GM19397 (cell line): ENCODE measurements around the gene TULP4.
"Not testable (repeated sequence)": the region's sequence is repeated elsewhere in the genome, so short reads cannot be mapped to it uniquely, and the experiment has no call there.

Experiments used
- ATAC-seq: cut with Tn5 transposase; IDR thresholded peaks from one replicate; pipeline ENCODE4 v1.9.1; 2021; ENCODE audit warnings: mild to moderate bottlenecking, moderate library complexity; ENCODE audit not compliant: unreplicated experiment

Gene TULP4

DNA sequence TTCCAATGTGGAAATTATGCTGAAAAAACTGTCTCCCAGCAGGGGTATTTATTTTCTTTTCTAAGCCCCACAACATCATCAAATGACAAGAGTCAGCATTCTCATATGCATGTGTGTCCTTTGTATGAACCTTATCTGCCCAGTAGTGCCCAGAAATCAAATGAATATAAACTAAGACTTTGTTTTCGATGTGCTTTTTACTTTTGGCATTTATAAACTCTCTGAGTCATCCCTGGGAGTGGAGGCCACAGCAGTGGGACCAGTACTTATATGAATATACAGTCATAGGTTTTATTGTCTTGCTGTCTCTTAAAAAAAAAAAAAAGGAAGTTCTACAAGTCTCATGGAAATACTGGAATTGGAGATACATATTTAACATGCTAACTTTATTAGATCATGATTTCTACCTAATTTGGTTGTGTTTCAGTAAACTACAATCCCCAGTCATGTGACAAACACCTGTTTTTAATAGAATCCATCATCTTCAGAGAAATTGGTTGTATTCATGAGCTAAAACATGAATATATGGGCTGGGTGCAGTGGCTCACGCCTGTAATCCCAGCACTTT lies 148.4 kb downstream of the TULP4 start:
- no peak for ATAC-seq

DNA sequence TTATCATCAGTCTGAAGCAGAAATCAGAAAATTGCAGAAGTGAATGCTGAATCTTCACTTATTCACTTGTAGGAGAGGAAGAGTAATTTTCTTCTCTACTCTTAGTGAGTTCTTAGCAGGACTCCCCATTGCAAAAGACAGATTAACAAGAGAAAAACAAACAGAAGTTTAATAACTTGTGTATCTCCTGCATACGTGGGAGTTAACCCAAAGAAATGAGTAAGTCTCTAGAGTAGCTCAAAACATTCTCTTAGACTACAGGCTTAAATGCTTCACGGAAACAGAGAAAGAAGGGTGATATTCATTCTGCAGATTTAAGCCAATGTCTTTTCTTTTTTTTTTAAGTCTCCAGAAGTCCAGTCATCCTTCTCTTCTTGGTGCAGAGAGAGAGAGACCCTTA lies 149.7 kb downstream of the TULP4 start:
- ATAC-seq = no peak

GRCh38 chr6:158464483-158464882 lies 152.2 kb downstream of the TULP4 start:
- ATAC-seq = no peak

GRCh38 chr6:158465257-158465656 lies 153.0 kb downstream of the TULP4 start:
- ATAC-seq = no peak

- no peak for ATAC-seq
These were observed 153.5 kb downstream of the TULP4 start for GRCh38 chr6:158465747-158466146.

GRCh38 chr6:158467923-158468322 lies 155.7 kb downstream of the TULP4 start:
- ATAC-seq = no peak

DNA sequence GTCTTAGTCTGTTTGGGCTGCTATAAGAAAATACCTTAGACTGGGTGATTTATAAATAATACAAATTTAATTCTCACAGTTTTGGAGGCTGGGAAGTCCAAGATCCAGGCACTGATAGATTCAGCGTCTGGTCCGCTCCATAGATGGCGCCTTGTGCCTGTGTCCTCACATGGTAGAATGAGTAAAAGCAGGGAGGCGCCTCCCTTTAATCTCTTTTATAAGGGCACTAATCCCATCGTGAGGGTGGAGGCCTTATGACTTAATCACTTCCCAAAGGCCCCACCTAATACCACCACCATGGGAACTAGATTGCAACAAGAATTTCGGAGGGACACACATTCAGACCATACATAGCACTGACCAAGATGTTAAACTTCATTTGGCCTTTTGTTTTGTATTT lies 156.4 kb downstream of the TULP4 start:
- no peak for ATAC-seq

DNA sequence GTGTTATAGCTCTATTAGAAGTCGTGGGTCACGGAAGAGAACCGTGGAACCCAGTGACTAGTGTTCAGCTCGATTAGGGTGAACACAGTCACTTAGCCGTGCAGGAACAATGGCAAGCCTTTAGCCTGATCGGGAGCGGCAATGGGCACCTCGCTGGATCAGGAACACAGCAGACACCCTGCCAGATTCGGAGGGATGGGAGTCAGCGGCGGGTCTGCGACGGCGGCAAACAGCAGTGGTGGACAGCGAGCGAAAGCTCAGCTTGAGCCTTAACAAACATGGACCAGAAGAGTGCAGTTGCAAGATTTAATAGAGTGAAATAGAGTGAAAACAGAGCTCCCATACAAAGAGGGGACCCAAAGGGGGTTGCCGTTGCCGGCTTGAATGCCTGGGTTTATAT lies 157.8 kb downstream of the TULP4 start:
- ATAC-seq = not testable (repeated sequence)

GRCh38 chr6:158471339-158471738 lies 159.1 kb downstream of the TULP4 start:
- no peak for ATAC-seq

DNA sequence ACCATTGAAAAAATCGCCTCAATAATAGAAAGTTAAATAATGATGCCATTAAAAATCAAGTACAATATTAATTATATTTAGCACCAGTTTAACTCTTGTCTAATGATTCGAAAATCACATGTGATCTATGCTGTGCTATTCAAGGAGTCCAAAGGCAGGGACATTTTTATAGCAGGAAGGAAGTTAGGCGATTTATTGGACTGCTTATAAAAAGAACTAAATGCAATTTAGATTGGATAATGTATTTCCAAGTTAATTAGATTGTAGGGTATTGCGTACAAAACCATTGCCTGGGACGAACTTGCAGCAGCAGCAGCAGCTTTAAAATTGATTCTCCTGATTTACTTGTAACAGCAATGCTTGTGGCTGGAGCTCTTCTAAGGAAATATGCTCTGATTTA lies 160.2 kb downstream of the TULP4 start:
- no peak for ATAC-seq

DNA sequence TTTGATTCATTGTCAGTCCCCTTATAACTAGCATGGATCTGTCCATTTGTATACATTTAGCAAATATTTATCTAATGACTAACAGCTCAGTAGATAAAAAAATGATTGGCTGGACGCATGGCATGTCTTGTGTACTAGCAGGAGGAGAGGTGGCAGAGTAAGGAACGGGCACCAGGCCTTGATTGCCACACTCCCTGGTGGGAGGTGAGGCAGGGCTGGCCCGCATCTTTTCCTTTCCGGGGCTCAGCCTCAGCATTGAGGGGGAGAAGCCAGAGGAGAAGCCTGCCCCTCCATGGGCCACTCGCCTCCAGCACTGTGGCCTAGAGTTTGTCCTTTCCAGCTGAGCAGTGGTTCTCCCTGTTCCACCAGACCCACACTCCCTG lies 162.7 kb downstream of the TULP4 start:
- no peak for ATAC-seq

DNA sequence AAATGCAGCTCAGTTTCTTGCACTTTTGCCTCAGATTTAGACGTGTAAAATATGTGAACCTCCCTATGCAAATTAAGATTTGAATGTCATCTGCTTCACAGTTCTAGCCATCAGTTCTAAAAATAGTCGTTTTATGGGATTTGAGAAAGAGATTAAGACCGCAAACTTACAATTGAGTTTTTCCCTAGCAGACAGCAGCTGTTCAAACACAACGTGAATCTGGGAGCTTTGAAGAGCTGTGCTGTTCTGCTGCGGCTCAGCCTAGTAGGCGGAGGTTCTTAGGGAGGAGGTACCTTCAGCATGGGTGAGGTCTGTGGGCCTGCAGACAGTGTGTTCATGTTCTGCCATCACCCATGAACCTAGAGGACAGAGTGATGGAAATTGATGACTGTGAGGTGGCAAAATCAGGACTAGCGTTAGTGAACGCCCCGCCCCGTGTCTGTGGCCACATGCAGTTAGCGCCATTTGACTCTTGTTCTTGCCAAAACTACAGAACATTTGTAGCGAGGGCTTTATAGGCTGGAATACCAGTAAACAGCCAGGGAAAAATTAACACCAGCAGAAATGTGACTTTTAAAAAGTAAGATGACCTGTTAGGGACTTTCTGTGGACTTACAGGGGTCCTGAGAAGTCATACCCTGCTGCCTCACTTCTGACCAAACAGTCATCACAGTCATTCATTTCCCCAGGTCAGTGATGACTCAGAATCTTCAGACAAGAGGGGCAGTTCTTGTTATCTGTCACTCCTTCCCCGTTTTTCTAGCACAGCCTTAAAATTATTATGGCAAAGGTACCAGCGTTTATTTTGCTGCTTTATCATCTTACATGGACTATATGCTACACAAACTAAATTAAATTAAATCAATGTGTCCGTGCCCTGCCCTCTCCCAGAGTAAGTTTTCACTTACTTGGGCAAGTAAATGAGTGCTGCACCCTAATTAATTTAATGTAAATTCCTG lies 163.4 kb downstream of the TULP4 start:
- ATAC-seq = peak; percentile 75

GRCh38 chr6:158476389-158476788 lies 164.1 kb downstream of the TULP4 start:
- no peak for ATAC-seq

DNA sequence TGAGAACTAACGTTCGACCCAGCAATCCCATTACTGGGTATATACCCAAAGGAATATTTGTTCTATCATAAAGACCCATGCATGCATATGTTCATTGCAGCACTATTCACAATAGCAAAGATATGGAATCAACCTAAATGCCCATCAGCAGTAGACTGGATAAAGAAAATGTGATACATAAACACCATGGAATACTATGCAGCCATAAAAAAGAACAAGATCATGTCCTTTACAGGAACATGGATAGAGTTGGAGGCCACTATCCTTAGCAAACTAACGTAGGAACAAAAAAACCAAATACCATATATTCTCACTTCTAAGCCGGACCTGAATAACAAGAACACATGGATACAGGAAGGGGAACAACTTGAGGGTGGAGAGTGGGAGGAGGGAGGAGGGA lies 165.5 kb downstream of the TULP4 start:
- ATAC-seq = not testable (repeated sequence)

DNA sequence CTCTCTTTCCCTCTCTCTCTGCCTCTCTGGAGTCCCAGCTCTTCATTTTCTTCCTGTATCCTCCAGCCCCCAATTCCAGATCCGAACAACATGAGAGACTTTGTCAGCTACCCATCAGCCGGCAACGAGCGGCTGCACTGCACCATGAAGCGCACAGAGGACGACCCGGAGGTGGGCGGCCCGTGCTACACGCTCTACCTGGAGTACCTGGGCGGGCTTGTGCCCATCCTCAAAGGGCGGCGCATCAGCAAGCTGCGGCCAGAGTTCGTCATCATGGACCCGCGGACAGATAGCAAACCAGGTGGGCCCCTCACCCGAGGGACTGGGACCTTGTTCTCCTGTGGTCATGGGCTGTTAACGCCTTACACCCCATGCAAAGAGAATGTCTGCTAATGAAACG lies 168.7 kb downstream of the TULP4 start:
- ATAC-seq = no peak

DNA sequence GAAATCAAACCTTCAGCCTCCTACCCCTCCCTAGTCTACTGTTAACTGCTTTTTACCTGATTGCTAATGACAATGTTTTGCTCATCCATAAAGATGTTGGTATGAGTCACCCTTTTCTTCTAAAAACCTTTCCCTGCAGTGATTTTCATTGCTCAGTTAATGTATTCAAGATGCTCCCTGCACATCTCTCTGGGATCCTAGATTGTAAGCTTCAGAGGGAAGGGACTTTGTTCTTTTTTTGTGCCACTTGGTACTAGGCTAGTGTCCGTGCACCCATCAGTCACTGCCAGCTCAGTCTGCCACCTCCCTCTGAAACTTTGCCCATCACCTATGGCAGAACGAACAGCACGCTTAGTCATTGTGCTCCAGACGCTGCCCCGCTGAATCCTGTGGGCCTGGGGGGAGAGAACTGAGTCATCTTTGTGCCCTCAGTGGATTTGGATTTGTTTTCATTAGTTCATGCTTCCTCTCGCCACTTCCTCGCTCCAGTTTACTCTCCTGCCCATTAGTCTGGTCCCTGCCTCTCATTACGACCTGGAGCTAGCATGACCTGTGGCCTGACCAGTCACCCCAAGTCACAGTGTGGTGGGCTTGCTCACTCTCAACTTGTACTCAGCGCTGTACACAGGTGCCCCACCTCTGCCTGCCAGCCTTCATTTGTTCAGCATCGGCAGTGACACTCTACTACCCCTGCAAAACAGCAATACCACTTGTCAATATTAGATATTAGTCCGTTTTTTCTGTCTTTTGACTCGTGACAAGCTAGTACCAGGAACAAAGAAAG lies 169.6 kb downstream of the TULP4 start:
- ATAC-seq = no peak

- no peak for ATAC-seq
These were observed 173.2 kb downstream of the TULP4 start for GRCh38 chr6:158485431-158485830.

DNA sequence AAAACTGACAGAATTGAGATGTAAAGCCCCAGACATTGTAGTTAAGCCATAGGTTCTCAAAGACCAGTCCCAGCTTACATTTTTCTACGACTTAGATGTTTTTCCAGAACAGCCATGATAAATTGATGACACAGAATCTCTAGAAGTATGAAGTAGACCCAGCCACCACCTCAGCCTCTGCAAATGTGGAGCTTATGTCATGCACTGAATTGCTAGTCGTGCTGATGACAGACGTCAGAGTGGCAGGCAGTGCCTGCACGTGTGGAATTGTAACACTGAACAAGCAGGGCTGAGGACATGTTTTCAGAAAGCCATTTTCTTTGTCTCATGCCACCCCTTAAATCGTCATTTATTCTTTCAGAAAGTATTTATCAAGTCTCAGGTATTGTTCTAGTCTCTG lies 175.2 kb downstream of the TULP4 start:
- ATAC-seq = no peak

GRCh38 chr6:158488065-158488464 lies 175.8 kb downstream of the TULP4 start:
- ATAC-seq = no peak

GRCh38 chr6:158489441-158489840 lies 177.2 kb downstream of the TULP4 start:
- ATAC-seq = no peak

GRCh38 chr6:158492881-158493280 lies 180.6 kb downstream of the TULP4 start:
- no peak for ATAC-seq

GRCh38 chr6:158496700-158497099 lies 184.4 kb downstream of the TULP4 start:
- no peak for ATAC-seq
